ENCODE results near the gene PDE3A. TPM values are rescaled to one million over a fixed set of nuclear protein-coding genes. Genes with fewer than 3 reads are reported as not detected.

The PDE3A gene
- total RNA-seq, 3 donors from 2014 or later, result 7.0 to 11.5 (median 9.4) TPM

DNA sequence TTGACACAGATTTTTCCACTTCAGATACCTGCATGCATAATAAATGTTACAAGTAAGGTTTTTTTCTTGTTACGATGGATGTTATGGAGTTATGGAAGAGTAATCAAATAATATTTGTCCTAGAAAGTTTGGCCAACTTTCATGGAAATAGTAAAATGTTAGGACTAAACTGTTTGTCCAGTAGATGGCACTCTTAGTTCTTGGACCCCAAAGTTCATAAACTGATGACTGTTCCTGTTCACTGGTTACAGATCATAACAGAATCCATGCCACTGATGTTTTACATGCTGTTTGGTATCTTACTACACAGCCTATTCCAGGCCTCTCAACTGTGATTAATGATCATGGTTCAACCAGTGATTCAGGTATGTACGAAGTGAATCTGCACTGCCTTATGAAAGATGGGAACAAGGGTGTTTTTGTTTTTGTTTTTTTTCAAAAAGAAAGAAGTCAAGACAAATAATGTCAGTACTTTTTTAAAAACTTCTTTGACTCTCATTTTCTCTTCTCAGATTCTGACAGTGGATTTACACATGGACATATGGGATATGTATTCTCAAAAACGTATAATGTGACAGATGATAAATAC is 278.0 kb downstream of the PDE3A start:
- no peak for DNase-seq (ENCODE audit: low spot score in 2 of 2)
- no peak overlapping the region for H3K4me3 ChIP-seq
- intact Hi-C loops (cut with DNase I; ENCODE audit: low total_unique reads), result no loop called here

DNA sequence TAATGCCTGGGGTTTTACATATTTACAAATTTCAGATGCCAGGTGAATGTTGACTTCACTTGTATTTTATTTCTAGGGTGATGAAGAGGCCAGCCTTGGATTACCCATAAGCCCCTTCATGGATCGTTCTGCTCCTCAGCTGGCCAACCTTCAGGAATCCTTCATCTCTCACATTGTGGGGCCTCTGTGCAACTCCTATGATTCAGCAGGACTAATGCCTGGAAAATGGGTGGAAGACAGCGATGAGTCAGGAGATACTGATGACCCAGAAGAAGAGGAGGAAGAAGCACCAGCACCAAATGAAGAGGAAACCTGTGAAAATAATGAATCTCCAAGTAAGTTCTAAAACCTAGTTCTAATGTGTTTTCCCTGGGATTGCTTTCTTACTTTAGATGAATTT is 285.5 kb downstream of the PDE3A start:
- Histone ChIP-seq H3K27ac (no peak overlapping the region), H3K27me3 (no peaks in the 10 kb centered on the region), H3K4me3 (no peak overlapping the region), H3K9me3 (no peaks in the 10 kb centered on the region), H3K4me1 (no peaks in the 10 kb centered on the region), H3K36me3 (no peaks in the 10 kb centered on the region)
- TF ChIP-seq POLR2A (IDR thresholded peaks at IDR 0.05), result no peak
- TF ChIP-seq, protein P1, sequence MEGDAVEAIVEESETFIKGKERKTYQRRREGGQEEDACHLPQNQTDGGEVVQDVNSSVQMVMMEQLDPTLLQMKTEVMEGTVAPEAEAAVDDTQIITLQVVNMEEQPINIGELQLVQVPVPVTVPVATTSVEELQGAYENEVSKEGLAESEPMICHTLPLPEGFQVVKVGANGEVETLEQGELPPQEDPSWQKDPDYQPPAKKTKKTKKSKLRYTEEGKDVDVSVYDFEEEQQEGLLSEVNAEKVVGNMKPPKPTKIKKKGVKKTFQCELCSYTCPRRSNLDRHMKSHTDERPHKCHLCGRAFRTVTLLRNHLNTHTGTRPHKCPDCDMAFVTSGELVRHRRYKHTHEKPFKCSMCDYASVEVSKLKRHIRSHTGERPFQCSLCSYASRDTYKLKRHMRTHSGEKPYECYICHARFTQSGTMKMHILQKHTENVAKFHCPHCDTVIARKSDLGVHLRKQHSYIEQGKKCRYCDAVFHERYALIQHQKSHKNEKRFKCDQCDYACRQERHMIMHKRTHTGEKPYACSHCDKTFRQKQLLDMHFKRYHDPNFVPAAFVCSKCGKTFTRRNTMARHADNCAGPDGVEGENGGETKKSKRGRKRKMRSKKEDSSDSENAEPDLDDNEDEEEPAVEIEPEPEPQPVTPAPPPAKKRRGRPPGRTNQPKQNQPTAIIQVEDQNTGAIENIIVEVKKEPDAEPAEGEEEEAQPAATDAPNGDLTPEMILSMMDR (IDR thresholded peaks at IDR 0.05), result no peak
- no peak for TF ChIP-seq POLR2AphosphoS5 (IDR thresholded peaks at IDR 0.05)
- no peak for DNase-seq (ENCODE audit: low spot score in 2 of 2)
- intact Hi-C loops (cut with DNase I; ENCODE audit: low total_unique reads), result no loop called here

More for the DNA sequence above, 278.0 kb downstream of the PDE3A start:
- no peak for TF ChIP-seq POLR2A (IDR thresholded peaks at IDR 0.05)
- TF ChIP-seq, protein P1 (IDR thresholded peaks at IDR 0.05), result peak in 1 of 3 donors; percentile 39
- H3K27ac ChIP-seq, result no peak overlapping the region
- no peaks in the 10 kb centered on the region for H3K27me3 ChIP-seq
- no peaks in the 10 kb centered on the region for H3K36me3 ChIP-seq
- H3K9me3 ChIP-seq, result no peaks in the 10 kb centered on the region
- H3K4me1 ChIP-seq, result no peaks in the 10 kb centered on the region

- H3K4me1 ChIP-seq, result no peaks in the 10 kb centered on the region
- DNase-seq (ENCODE audit: low spot score in 2 of 2), result no peak
- peaks cover 15 to 21% of the 10 kb centered on the region in 2 donors for H3K9me3 ChIP-seq
- intact Hi-C loops (cut with DNase I; ENCODE audit: low total_unique reads), result no loop called here
- H3K27ac ChIP-seq, result no peak overlapping the region
- H3K27me3 ChIP-seq, result no peaks in the 10 kb centered on the region
- H3K36me3 ChIP-seq, result no peaks in the 10 kb centered on the region
- H3K4me3 ChIP-seq, result no peak overlapping the region
- TF ChIP-seq POLR2AphosphoS5 (IDR thresholded peaks at IDR 0.05) (no peak), POLR2A (IDR thresholded peaks at IDR 0.05) (no peak)
- TF ChIP-seq, protein P1 (IDR thresholded peaks at IDR 0.05), result no peak
Measured at GRCh38 chr12:20656600-20656999, 288.3 kb downstream of the PDE3A start.

- TF ChIP-seq POLR2AphosphoS5 (IDR thresholded peaks at IDR 0.05) (no peak), POLR2A (IDR thresholded peaks at IDR 0.05) (no peak)
- TF ChIP-seq, protein P1 (IDR thresholded peaks at IDR 0.05), result no peak
- no peak for DNase-seq (ENCODE audit: low spot score in 2 of 2)
- H3K4me3 ChIP-seq, result no peak overlapping the region
- H3K4me1 ChIP-seq, result no peaks in the 10 kb centered on the region
- intact Hi-C loops (cut with DNase I; ENCODE audit: low total_unique reads), result no loop called here
- no peaks in the 10 kb centered on the region for H3K36me3 ChIP-seq
- no peak overlapping the region for H3K27ac ChIP-seq
- peaks cover 18 to 28% of the 10 kb centered on the region in 2 donors for H3K9me3 ChIP-seq
- H3K27me3 ChIP-seq, result no peaks in the 10 kb centered on the region
Measured at GRCh38 chr12:20657496-20657895, 289.2 kb downstream of the PDE3A start.

DNA sequence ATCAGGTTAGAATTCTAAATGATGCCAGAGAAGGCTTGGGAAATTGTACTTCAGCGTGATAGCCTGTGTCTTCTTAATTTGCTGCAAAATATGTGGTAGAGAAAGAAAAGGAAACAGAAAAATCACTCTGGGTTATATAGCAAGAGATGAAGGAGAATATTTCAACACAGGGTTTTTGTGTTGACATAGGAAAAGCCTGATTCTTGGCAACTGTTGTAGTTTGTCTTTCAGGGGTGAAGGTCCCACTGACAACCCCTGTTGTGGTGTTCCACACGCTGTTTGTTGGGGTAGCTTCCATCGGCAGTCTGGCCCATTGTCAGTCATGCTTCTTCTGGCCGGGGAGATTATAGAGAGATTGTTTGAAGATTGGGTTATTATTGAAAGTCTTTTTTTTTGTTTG is 313.0 kb downstream of the PDE3A start:
- no peaks in the 10 kb centered on the region for H3K4me1 ChIP-seq
- intact Hi-C loops (cut with DNase I; ENCODE audit: low total_unique reads), result no loop called here
- no peaks in the 10 kb centered on the region for H3K36me3 ChIP-seq
- no peak overlapping the region for H3K4me3 ChIP-seq
- no peak for DNase-seq (ENCODE audit: low spot score in 2 of 2)
- H3K9me3 ChIP-seq, result peaks cover 0 to 4% of the 10 kb centered on the region in 2 donors
- no peak for TF ChIP-seq POLR2AphosphoS5 (IDR thresholded peaks at IDR 0.05)
- TF ChIP-seq, protein P1 (IDR thresholded peaks at IDR 0.05), result no peak
- no peak for TF ChIP-seq POLR2A (IDR thresholded peaks at IDR 0.05)
- no peaks in the 10 kb centered on the region for H3K27me3 ChIP-seq
- H3K27ac ChIP-seq, result no peak overlapping the region

All from breast epithelium (tissue), 4 donors.